ENCODE results near the gene ANKRD42. TPM values are rescaled to one million over a fixed set of nuclear protein-coding genes. Genes with fewer than 3 reads are reported as not detected.

The ANKRD42 gene
- total RNA-seq, 1 donor from 2014 or later: 4.0 TPM

Other genes with a start within 250 kb of the ANKRD42 start
- 13.6 and 15.4 TPM in 2 replicates for gene RAB30, start 121.8 kb upstream of the ANKRD42 start, total RNA-seq
- 61.0 and 65.1 TPM in 2 replicates for gene PCF11, start 36.6 kb upstream of the ANKRD42 start, total RNA-seq
- gene CCDC90B, start 92.7 kb downstream of the ANKRD42 start, total RNA-seq: 24.1 and 24.7 TPM in 2 replicates